Endometrial microvascular endothelial cells (primary cell): ENCODE measurements around the gene SMIM32. TPM values are rescaled to one million over a fixed set of nuclear protein-coding genes. Genes with fewer than 3 reads are reported as not detected.

ENCODE experiments used
- in situ Hi-C: cut with HindIII; loops from 2 replicates; pipeline ENCODE4 v1.10.0; 2017; ENCODE audit warnings: low sequenced_read_pairs, low pct_unique_long_range_greater_than_20kb; ENCODE audit errors: inconsistent ontology term
- total RNA-seq: library from RNA; depleted of rRNA; stranded (reverse); fragments of >200 nt; gene quantifications from one replicate; pipeline ENCODE4 v1.2.3, GENCODE V29; 2015; ENCODE audit errors: inconsistent ontology term

The SMIM32 gene
- total RNA-seq, result not detected

DNA sequence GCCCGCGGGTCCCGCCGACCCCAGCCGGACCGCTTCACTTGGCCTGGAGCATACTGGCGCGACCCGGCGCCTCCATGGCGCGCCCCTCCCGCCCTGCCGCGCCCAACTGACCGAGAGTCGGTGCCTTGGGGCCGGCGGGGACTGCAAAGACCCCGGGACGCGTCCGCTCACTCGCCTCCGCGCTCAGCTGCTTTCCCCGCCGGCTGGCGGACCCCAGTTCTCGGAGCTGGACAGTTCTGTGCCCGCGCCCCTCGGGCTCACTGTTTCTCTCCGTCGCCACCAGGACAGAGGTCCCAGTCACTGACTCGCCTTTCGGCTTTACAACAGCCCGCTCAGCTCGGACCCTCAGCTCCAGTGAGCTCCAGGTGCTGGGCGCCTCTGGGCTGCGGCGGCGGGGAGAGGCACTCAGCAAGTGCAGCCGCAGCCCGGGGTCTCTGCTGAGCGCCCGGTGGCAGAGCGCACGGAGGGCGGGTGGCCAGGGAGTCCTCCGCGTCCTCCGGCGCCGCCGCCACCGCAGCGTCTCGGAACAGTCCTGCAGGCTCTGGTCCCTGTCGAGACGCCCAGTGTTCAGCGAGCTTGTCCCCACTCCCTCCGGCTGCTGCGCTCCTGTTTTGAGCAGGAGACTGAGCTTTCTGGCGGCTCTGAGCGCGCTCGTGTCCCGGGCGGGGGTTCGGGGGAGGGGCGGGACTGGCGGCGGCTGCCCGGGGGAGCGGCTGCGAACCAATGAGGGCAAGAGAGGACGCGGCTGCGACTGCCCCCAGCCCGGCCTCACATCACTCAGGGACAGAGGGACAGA lies at the start of gene SMIM32:
SMIM32 (minus strand) TSS at position 637 of the 796 bp plus-strand sequence. CDS start 638 bp downstream, outside the sequence.
- in situ Hi-C loops, result no loop called here

GRCh38 chr5:136242611-136243010 lies 49.6 kb upstream of the SMIM32 start:
- in situ Hi-C loops, result no loop called here

DNA sequence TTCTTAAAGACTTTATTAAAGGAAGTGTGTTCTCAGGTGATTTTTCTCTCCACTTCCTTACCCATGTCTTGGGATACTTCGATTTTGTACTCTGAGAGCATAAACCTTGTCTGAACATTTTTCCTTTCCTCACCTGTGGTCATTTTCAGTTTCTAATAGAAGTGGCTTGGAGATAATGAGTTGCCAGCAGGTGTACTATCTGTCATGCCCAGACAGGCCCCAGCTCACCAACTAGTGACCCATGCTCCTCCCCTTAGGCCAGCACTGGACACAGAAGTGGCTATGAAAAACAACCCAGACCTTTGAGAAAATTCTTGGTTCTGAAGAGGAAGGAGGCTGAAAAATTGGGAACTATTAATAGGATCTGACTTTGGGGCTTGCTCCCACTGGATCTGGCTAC lies 49.2 kb upstream of the SMIM32 start:
- in situ Hi-C loops, result no loop called here

GRCh38 chr5:136240894-136241293 lies 47.9 kb upstream of the SMIM32 start:
- in situ Hi-C loops, result no loop called here

DNA sequence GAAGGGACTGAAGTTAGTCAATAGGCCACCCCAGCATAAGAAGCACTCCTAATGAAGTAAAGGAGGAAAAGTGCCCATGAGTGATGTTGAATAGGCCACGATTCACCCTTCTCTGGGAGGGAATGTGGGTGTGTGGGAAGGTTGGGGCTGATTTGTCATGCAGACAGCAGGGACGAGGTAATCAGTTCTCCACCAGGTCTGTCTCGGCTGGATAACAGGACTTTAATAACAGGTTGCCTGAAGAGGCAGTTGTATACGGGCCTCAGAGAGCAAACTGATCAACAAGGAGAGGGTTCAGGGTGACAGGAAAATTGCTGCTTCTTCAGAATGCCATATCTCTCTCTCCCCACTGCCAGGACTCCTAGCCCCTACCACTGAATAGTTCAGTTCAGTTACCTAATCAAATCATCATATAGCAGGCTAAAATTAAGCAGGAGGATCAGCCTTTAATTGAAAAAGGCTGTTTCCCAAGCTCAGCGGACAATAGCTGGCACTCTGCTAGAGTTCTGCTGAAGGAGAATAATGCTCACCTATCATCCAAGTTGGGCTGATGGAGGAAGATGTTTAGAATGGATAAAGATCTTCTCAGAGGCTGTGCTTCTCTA lies 43.6 kb upstream of the SMIM32 start:
- in situ Hi-C loops, result no loop called here

- in situ Hi-C loops, result no loop called here
Measured at GRCh38 chr5:136235321-136235720, 42.4 kb upstream of the SMIM32 start.

DNA sequence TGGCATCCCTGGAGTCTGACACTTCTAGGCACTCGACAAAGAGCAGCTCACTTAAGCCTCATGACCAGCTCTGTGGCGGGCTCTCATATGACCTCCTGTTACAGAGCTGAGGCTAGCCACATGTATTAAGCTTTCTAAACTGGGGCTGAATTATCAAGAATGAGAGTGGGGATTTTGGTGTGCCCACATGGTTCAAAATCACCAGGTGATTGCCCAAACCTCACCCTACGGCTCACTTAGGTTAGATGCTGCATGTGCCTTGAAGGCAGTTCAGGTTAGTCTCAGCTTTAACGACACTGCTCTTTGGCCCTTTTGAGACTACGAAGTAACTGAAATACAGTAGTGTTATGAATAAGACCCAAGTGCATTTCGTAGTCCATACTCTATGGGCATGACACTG lies 39.4 kb upstream of the SMIM32 start:
- in situ Hi-C loops, result no loop called here

DNA sequence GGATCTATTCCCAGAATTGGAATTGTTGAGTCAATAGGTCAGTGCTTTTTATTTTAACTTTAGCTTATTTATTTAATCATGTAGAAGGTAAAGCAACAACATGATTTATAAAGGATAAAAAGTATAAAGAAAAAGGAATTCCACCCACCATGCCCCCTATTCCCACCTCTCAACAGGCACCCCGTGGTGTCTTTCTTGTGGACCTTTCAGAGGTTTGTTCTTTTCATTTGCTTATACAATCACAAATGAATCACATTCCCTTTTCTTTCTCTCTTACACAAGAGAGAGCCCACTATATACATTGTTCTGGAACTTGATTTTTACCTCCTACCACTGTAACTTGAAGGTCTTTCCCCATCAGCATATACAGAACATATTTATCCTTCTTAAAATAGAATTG lies 37.2 kb upstream of the SMIM32 start:
- in situ Hi-C loops, result no loop called here

GRCh38 chr5:136228136-136228757 lies 35.3 kb upstream of the SMIM32 start:
- in situ Hi-C loops, result no loop called here

DNA sequence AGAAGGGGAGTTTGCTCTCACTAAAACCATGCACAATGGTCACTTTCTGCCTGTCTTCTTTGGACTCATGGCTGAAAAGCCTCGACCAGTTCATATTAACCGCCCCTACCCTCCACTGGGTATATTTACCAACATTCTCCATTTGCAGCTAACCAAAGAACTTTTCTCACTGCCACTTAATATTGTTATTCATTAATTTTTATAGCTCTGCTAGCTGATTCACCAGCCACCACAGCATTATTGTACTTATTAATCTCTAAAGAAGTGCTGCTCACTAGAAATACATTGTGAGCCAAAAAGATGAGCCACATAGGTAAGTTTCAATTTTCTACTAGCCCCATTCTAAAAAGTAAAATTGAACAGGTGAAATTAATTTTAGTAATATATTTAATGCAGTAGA lies 33.4 kb upstream of the SMIM32 start:
- in situ Hi-C loops, result no loop called here

DNA sequence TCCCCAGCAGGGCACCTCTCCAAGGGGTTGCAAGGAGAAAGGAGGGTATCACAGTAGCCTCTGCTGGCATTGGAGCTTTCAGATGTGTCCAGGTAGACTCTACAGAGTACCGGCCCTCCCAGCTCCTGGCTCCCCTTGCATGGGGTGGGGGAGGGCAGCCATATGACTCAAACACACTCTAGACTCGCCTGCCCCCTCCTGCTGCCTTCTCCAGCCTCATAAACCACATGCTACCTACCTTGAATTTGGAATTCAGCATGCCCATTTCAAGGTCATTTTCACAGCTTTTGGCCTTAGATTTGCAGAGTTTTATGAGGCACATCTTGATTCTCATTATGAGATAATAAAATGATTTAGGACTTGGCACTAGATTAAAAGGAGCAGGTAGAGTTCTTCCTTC lies 32.8 kb upstream of the SMIM32 start:
- in situ Hi-C loops, result no loop called here

GRCh38 chr5:136222580-136223235 lies 29.7 kb upstream of the SMIM32 start:
- in situ Hi-C loops, result no loop called here

GRCh38 chr5:136221340-136221739 lies 28.4 kb upstream of the SMIM32 start:
- in situ Hi-C loops, result no loop called here

DNA sequence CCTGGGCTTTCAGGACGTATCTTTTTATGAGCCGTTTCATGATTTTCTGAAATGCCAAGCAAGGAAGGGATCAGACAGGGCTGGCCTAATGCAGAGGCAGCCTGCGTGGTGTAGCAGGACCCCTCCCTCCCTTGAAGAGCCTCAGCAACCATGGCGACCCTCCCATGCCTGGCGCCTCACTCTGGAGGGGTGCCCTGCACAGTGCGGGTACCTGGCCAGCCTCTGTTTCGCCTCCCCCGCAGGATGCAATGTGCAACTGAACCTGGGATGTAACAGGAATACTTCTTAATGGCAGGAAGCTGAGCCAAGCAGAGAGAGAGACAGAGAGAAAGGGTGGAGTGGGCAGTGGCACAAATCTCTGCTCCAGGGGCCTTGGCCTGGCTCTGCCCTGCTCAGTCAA lies 23.3 kb upstream of the SMIM32 start:
- in situ Hi-C loops, result no loop called here

DNA sequence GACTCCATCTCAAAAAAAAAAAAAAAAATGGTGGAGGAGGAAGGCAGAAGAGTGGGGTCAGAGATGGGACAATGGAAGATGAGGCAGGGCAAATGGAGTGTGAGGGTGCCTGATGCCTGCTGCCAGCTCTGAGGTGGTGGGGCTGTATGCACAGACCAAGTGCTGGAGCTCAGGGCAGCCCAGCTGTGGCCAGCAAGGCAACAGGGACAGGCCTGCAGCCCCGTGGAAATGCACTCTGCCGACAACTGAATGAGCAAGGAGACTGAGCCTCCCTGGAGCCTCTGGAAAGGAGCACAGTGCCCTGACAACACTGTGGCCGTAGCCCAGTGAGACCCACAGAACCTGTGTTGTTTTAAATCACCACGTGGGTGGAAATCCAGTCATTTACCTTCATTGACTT lies 22.9 kb upstream of the SMIM32 start:
- in situ Hi-C loops, result no loop called here

GRCh38 chr5:136213919-136214493 lies 21.0 kb upstream of the SMIM32 start:
- in situ Hi-C loops, result no loop called here

DNA sequence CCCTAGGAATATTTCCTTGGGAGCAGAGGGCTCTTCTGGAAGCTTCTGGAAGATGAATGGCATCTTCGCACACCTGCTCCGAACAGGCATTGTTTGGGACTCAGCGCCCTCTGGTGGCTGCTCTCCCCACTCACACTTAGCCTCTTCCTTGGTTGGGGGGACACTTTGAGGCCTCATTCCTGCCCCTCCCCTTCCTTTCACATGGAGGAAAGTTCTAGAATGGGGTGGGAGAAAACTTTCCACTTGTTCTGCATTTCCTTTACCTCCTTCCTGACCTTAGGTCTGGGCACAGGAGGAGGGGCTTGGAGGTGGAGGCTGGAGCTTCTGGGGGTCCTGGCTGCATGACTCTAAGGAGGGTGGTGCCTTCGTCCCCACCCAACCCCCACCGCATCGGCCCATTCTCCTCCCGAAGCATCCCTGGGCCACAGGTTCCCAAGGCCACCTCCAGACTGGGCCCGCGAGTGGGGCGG lies 19.3 kb upstream of the SMIM32 start:
- in situ Hi-C loops, result no loop called here

GRCh38 chr5:136211282-136212040 lies 18.5 kb upstream of the SMIM32 start:
- in situ Hi-C loops, result no loop called here
